Neutrophil (primary cell): ENCODE measurements around the gene RPS5.

Experiments used
- H3K27ac ChIP-seq: fragments of 200-600 bp; sonication (generic); 2 replicates; pipeline ENCODE4 v1.5.1; 2016; ENCODE audit warnings: mild to moderate bottlenecking, moderate library complexity
- H3K27me3 ChIP-seq: fragments of 200-600 bp; sonication (generic); 2 replicates; pipeline ENCODE4 v1.6.0; 2016; ENCODE audit warnings: mild to moderate bottlenecking
- H3K36me3 ChIP-seq: fragments of 200-600 bp; sonication (generic); 2 replicates; pipeline ENCODE4 v1.5.1; 2017
- H3K4me1 ChIP-seq, 2 experiments: fragments of 200-600 bp in 1 of 2; sonication (generic) in 1 of 2; 1 replicate in 1 of 2; 2 replicates in 1 of 2; pipeline versions ENCODE4 v1.5.1 to v1.6.1; 2013 to 2016; ENCODE audit warnings: low read depth in 1 of 2, low read length in 1 of 2, mild to moderate bottlenecking in 1 of 2, moderate library complexity in 1 of 2; ENCODE audit not compliant: control insufficient read depth in 1 of 2, insufficient read depth in 1 of 2
- H3K4me3 ChIP-seq, 2 experiments: fragments of 200-600 bp in 1 of 2; sonication (generic) in 1 of 2; 1 replicate in 1 of 2; 2 replicates in 1 of 2; pipeline ENCODE4 v1.5.1; 2013 to 2016; ENCODE audit warnings: low read depth in 1 of 2, low read length in 1 of 2, mild to moderate bottlenecking in 1 of 2, moderate library complexity in 1 of 2
- H3K9me3 ChIP-seq: fragments of 200-600 bp; sonication (generic); 2 replicates; pipeline ENCODE4 v1.5.1; 2016
- TF ChIP-seq, protein P1 (sequence below): fragments of 200-600 bp; sonication (generic); IDR thresholded peaks from 2 replicates; pipeline ENCODE4 v1.5.1; 2016; ENCODE audit warnings: antibody characterized with exemption

Gene RPS5

DNA sequence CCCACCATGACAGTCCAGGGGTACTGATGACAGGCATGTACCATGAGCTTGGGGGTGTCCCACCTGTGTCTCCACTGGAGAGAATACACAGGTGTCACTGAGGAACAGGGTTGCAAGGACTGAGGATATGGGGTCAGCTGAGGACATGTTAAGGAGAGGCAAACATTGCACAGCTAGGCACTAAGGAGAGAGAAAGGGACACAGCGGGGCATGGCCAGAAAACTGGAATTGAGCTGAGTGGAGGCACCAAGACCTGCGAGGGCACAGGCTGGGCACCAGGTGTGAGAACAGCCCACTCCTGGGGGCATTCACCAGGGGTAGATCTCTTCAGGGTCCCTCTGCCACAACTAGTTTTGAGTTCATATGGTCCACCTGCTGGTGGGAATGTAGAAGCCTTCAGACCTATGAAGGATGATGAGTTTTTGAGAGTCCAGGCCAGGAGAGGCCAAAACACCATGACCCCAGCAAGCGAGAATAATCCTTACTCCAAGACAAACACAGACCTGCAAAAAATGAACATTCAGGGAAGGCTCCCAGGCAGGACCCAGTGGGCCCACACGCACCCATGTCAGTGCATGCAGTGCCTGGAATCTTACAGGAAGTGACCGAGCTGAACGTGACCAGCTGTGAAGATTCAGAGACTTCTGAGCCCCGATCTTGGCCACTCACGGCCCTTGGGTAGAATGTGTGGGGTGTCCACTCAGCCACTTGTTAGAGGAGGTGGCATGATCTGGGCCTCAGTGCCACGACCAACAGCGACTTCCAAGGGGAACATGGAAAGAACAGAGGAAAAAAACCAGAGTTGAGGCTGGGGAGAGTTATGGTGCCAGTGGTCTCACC, 20.0 kb downstream of the RPS5 start:
- no peaks in the 10 kb centered on the region for H3K36me3 ChIP-seq
- TF ChIP-seq, protein P1, sequence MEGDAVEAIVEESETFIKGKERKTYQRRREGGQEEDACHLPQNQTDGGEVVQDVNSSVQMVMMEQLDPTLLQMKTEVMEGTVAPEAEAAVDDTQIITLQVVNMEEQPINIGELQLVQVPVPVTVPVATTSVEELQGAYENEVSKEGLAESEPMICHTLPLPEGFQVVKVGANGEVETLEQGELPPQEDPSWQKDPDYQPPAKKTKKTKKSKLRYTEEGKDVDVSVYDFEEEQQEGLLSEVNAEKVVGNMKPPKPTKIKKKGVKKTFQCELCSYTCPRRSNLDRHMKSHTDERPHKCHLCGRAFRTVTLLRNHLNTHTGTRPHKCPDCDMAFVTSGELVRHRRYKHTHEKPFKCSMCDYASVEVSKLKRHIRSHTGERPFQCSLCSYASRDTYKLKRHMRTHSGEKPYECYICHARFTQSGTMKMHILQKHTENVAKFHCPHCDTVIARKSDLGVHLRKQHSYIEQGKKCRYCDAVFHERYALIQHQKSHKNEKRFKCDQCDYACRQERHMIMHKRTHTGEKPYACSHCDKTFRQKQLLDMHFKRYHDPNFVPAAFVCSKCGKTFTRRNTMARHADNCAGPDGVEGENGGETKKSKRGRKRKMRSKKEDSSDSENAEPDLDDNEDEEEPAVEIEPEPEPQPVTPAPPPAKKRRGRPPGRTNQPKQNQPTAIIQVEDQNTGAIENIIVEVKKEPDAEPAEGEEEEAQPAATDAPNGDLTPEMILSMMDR: no peak
- H3K27ac ChIP-seq: no peak overlapping the region
- H3K4me1 ChIP-seq: peaks cover 17 to 18% of the 10 kb centered on the region in 2 experiments
- no peaks in the 10 kb centered on the region for H3K27me3 ChIP-seq
- peak overlapping the region in 1 of 2 experiments; percentile 91 for H3K4me3 ChIP-seq
- no peaks in the 10 kb centered on the region for H3K9me3 ChIP-seq

DNA sequence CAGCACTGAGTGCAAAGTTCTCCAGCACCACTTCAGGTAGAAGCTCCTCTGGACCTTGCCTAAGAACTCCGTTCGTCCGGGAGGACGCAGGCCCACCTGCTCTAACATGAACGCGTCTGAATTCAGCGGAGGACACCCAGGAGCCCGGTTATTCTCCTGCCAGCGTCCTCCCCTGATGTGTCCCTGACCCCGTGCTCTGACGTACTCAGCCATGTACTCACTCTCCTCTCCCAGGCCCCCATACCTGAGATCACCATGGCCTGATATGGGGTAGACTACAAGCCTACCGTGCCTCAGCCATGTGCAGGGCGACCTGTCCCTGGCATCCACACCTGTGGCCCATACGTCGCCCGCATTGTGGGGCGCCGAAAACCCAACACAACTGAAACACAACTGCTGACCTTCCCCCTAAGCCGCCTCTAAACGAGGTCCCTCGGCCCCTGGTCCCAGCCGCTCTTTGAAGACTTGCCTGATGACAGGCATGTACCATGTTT, 20.6 kb downstream of the RPS5 start:
- Histone ChIP-seq H3K4me3 (peak overlapping the region; percentile 68 to 91), H3K4me1 (peaks cover 17 to 18% of the 10 kb centered on the region in 2 experiments), H3K9me3 (no peaks in the 10 kb centered on the region), H3K36me3 (no peaks in the 10 kb centered on the region), H3K27ac (peak overlapping the region; percentile 68), H3K27me3 (no peaks in the 10 kb centered on the region)
- TF ChIP-seq, protein P1: no peak

DNA sequence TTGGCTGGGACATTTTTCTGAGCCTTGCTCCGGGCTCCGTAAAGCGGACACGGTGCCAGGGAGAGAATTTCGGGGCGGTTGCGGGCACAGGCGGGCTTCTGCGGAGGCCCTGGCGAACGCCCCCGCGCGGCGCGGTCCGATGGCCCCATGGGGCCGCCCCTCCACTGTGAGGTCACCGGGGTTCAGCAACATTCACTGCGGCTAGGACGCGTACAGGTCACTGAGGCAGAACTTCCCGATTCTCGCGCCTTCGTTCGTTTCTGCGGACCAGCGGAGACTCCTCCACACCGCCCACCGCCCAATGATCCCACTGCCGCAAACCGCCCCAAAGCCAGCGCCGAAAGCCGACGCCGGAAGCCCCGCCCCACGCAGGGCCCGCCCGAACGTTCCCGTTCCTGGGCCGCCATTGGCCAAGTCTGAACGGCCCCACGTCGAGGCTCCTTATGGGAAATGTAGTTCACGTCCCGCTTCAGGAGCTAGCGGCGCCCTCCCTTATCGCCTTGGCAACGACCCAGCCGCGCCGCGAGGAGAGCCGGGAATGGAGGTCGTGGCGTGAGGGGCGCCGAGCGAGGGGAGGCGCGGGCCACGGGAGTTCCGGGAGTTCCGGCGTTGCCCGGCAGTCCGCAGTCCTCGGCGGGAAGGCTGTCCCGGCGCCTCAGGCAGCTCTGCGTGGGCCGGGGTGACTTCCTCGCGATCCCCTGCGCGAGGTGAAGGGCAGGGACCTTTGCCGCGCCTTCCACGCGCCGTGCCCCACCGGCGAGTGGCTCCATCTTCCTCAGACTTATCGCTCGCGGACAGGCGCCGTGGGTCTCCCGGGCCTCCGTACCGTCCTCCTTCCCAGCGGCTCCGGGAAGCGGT, 21.3 kb downstream of the RPS5 start, which contains the start of gene ZNF584:
ZNF584 (plus strand) TSS at position 498 of the 858 bp plus-strand sequence. CDS start 499 bp downstream, outside the sequence.
- TF ChIP-seq, protein P1: peak; percentile 13
- Histone ChIP-seq H3K9me3 (no peaks in the 10 kb centered on the region), H3K27me3 (no peaks in the 10 kb centered on the region), H3K36me3 (no peaks in the 10 kb centered on the region), H3K4me1 (peaks cover 17 to 18% of the 10 kb centered on the region in 2 experiments), H3K4me3 (peak within 1 kb of the TSS; percentile 68 to 91), H3K27ac (peak within 1 kb of the TSS; percentile 68)

DNA sequence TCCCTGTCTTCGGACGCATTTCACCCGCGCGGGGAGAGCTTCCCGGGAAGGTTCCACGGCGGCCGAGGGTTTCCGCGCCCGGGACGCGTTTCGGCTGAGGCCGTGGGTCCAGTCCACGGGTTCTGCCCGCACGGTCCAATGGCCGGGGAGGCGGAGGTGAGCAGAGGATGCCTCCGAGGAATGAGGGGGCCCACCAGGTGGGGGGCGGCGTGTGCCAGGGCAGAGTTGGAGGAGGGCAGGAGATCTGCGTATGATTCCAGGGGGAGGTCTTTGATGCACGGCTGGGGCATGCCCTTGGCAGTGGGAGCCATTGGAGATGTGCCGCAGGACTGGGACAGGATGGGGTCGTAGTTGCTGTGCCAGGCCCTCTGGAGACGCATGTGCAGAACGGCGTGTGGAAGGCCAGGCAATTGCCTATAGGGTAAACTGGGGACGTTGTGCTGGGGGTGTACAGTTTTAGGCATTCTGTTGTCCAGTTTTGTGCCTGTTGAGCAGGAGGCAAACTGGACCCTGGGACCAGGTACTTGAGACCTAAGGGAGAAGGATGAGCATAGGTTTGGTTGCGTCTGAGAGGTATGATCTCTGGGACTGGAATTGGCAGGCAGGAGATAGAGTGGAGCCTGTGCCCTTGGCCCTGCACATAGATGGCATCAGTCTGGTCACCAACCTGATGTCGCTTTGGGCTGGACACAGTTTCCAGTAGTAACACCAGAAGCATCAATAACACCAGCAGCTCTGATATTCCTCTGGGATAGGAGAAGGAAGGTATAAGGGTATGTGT, 22.1 kb downstream of the RPS5 start:
- peak overlapping the region; percentile 68 to 91 for H3K4me3 ChIP-seq

More for the DNA sequence above, 22.1 kb downstream of the RPS5 start:
- H3K9me3 ChIP-seq: no peaks in the 10 kb centered on the region
- no peaks in the 10 kb centered on the region for H3K27me3 ChIP-seq
- no peaks in the 10 kb centered on the region for H3K36me3 ChIP-seq
- peak overlapping the region; percentile 68 for H3K27ac ChIP-seq
- H3K4me1 ChIP-seq: peaks cover 17 to 18% of the 10 kb centered on the region in 2 experiments
- TF ChIP-seq, protein P1: no peak
